Hepatocyte (in vitro differentiated cells): ENCODE data around the gene DRC1.

Source experiments
- CTCF ChIP-seq: fragments of 200-600 bp; sonication (generic); IDR thresholded peaks from 2 replicates; pipeline ENCODE4 v1.5.1; 2016; ENCODE audit warnings: antibody characterized with exemption, mild to moderate bottlenecking; ENCODE audit not compliant: poor library complexity
- EZH2 ChIP-seq: fragments of 200-600 bp; sonication (generic); IDR thresholded peaks from 2 replicates; pipeline ENCODE4 v1.6.1; 2016; ENCODE audit warnings: antibody characterized with exemption, mild to moderate bottlenecking, borderline replicate concordance

- TF ChIP-seq EZH2: no peak
- TF ChIP-seq CTCF: no peak
Measured at GRCh38 chr2:26384597-26384996, 17.1 kb upstream of the DRC1 start.
